T-cell (primary cell): ENCODE results near the gene C22orf39. TPM values are rescaled to one million over a fixed set of nuclear protein-coding genes. Genes with fewer than 3 reads are reported as not detected.
"Not testable (repeated sequence)": the region's sequence is repeated elsewhere in the genome, so short reads cannot be mapped to it uniquely, and the experiment has no call there.

Experiments
- ATAC-seq, 4 experiments: fragments of 200-7000 bp in 3 of 4; fragments of 150-1000 bp in 1 of 4; cut with Tn5 transposase; replicated peaks in 1 of 4; 1 replicate in 3 of 4; 2 replicates in 1 of 4; pipeline ENCODE4 v1.10.0; 2021; ENCODE audit warnings: moderate library complexity in 3 of 4, mild to moderate bottlenecking in 2 of 4, moderate number of reproducible peaks in 1 of 4
- CTCF ChIA-PET, 2 donors: fragments of 300-600 bp; sonication (Branson Sonifier 250); formaldehyde crosslinking; loops; one replicate each; lab custom pipeline; 2022; ENCODE audit warnings: antibody characterized with exemption in 2 of 2; lab: Charles Lee
- POLR2A ChIA-PET, 2 donors: fragments of 300-600 bp; sonication (Branson Sonifier 250); formaldehyde crosslinking; loops; one replicate each; lab custom pipeline; 2022; ENCODE audit warnings: antibody characterized with exemption in 2 of 2; lab: Charles Lee
- DNase-seq, 35 experiments: peaks; one replicate each; pipeline versions ENCODE4 v3.0.0 to v3.0.0-alpha.2; 2013 to 2023
- H3K27ac ChIP-seq: one replicate; pipeline ENCODE4 v1.5.1; 2013; ENCODE audit warnings: low read length
- H3K27me3 ChIP-seq, 2 experiments: replicated peaks in 1 of 2; 1 replicate in 1 of 2; 2 replicates in 1 of 2; pipeline versions ENCODE4 v1.6.1 to v1.7.0; 2013; ENCODE audit warnings: low read length in 1 of 2, mixed read lengths in 1 of 2; ENCODE audit not compliant: control insufficient read depth in 2 of 2, insufficient read depth in 2 of 2; ENCODE audit errors: extremely low read depth in 1 of 2
- H3K36me3 ChIP-seq, 2 donors: 1 replicate in 1 of 2; 2 replicates in 1 of 2; pipeline versions ENCODE4 v1.6.1 to v1.7.0; 2013; ENCODE audit warnings: low read length in 1 of 2; ENCODE audit not compliant: control insufficient read depth in 2 of 2, insufficient read depth in 1 of 2; ENCODE audit errors: extremely low read depth in 1 of 2
- H3K4me1 ChIP-seq, 2 experiments: 1 replicate in 1 of 2; 2 replicates in 1 of 2; pipeline versions ENCODE4 v1.6.1 to v1.7.0; 2013; ENCODE audit warnings: low read length in 2 of 2, mixed read lengths in 1 of 2; ENCODE audit not compliant: insufficient read depth in 2 of 2, control insufficient read depth in 1 of 2; ENCODE audit errors: extremely low read depth in 1 of 2
- H3K4me3 ChIP-seq, 2 donors: 1 replicate in 1 of 2; 2 replicates in 1 of 2; pipeline versions ENCODE4 v1.5.1 to v1.7.0; 2013; ENCODE audit warnings: mild to moderate bottlenecking in 2 of 2, low read length in 1 of 2, moderate library complexity in 1 of 2; ENCODE audit not compliant: control insufficient read depth in 1 of 2; ENCODE audit errors: extremely low read depth in 1 of 2
- H3K9me3 ChIP-seq: 2 replicates; pipeline ENCODE4 v1.7.0; 2013
- H3K27ac Mint-ChIP-seq, 2 donors: one replicate each; pipeline ENCODE4 v1.8.0; 2020 to 2021; ENCODE audit warnings: mild to moderate bottlenecking in 2 of 2, mixed read lengths in 2 of 2
- H3K27me3 Mint-ChIP-seq, 2 donors: one replicate each; pipeline ENCODE4 v1.8.0; 2021 to 2022; ENCODE audit warnings: mixed read lengths in 2 of 2
- H3K36me3 Mint-ChIP-seq: one replicate; pipeline ENCODE4 v1.8.0; 2021; ENCODE audit warnings: mixed read lengths
- H3K4me1 Mint-ChIP-seq, 3 donors: one replicate each; pipeline ENCODE4 v1.8.0; 2020 to 2022; ENCODE audit warnings: mixed read lengths in 3 of 3, mild to moderate bottlenecking in 1 of 3
- H3K4me3 Mint-ChIP-seq, 3 donors: one replicate each; pipeline ENCODE4 v1.8.0; 2020 to 2022; ENCODE audit warnings: mild to moderate bottlenecking in 3 of 3, mixed read lengths in 3 of 3, moderate library complexity in 3 of 3
- H3K9me3 Mint-ChIP-seq, 3 donors: one replicate each; pipeline ENCODE4 v1.8.0; 2020 to 2022; ENCODE audit warnings: mixed read lengths in 3 of 3
- WGBS: methylation state at CpG from one replicate; pipeline ENCODE4 v1.1.5; 2013; ENCODE audit warnings: missing lambda C conversion rate; ENCODE audit not compliant: insufficient coverage; 5-methylcytosine and 5-hydroxymethylcytosine counted together
- total RNA-seq, 35 experiments: library from RNA in 6 of 35; stranded (reverse) in 6 of 35; fragments of 120-200 nt in 1 of 35; gene quantifications; one replicate each; pipeline versions ENCODE4 v1.2.1 to v1.2.4 and lab custom pipeline; 2013 to 2026

C22orf39 gene
- total RNA-seq, 5 donors from 2014 or later (not counting 1 experiment from before 2014, with no cell fraction given) = 34.5 to 41.3 (median 40.9) TPM

- Mint-ChIP-seq H3K4me3 (peak overlapping the region; percentile 89 to 95 (median 90)), H3K4me1 (peaks cover 50 to 62% (median 53%) of the 10 kb centered on the region in 3 donors), H3K27ac (peak overlapping the region; percentile 90 to 94), H3K9me3 (no peaks in the 10 kb centered on the region), H3K27me3 (no peaks in the 10 kb centered on the region), H3K36me3 (peaks cover 20% of the 10 kb centered on the region)
- Histone ChIP-seq H3K9me3 (no peaks in the 10 kb centered on the region), H3K27ac (peak overlapping the region; percentile 71), H3K36me3 (peaks cover 3 to 25% of the 10 kb centered on the region in 2 donors), H3K4me3 (peak overlapping the region; percentile 78 to 84), H3K27me3 (no peaks in the 10 kb centered on the region), H3K4me1 (peaks cover 0 to 37% of the 10 kb centered on the region in 2 experiments)
- DNase-seq (no peak), ATAC-seq (no peak)
- ChIA-PET POLR2A (no interaction called here), CTCF (no interaction called here)
- 19% methylated on average over 14 of the region's 22 CpGs for WGBS
Measured at GRCh38 chr22:19446603-19447329, 745 bp downstream of the C22orf39 start.

GRCh38 chr22:19445279-19445982 lies 2.1 kb downstream of the C22orf39 start:
- not testable (repeated sequence) for H3K9me3 Mint-ChIP-seq, H3K9me3 ChIP-seq, H3K27me3 ChIP-seq, H3K27ac ChIP-seq, ATAC-seq, H3K4me3 ChIP-seq, H3K27me3 Mint-ChIP-seq, DNase-seq
- Mint-ChIP-seq H3K4me3 (peak overlapping the region; percentile 8 to 44 (median 14)), H3K4me1 (peaks cover 50 to 72% (median 53%) of the 10 kb centered on the region in 3 donors), H3K36me3 (peaks cover 22% of the 10 kb centered on the region), H3K27ac (peak overlapping the region; percentile 32 to 83)
- 94% methylated on average over 6 of the region's 9 CpGs for WGBS
- POLR2A ChIA-PET = interaction anchor here in 1 of 2 donors (0.6 to 1.1 kb wide), 2 partner anchors 12 to 18 kb away, joined by 3 read pairs; no protein-coding TSS in a partner anchor
- peaks cover 3 to 21% of the 10 kb centered on the region in 2 donors for H3K36me3 ChIP-seq
- CTCF ChIA-PET = interaction anchor here in 1 of 2 donors (0.5 to 1.5 kb wide), 3 partner anchors 24 to 327 kb away, joined by 3 to 7 read pairs (median 5); partner anchors contain the start of gene UFD1
- H3K4me1 ChIP-seq = peaks cover 0 to 37% of the 10 kb centered on the region in 2 experiments

- ATAC-seq (no peak), DNase-seq (no peak)
- 83% methylated on average over 7 of the region's 7 CpGs for WGBS
- H3K4me1 ChIP-seq = peaks cover 0 to 30% of the 10 kb centered on the region in 2 experiments
- Mint-ChIP-seq H3K9me3 (no peaks in the 10 kb centered on the region), H3K27ac (no peak overlapping the region), H3K27me3 (no peaks in the 10 kb centered on the region), H3K4me3 (no peak overlapping the region), H3K4me1 (peaks cover 44 to 67% (median 45%) of the 10 kb centered on the region in 3 donors), H3K36me3 (peaks cover 22% of the 10 kb centered on the region)
- ChIA-PET CTCF (no interaction called here), POLR2A (interaction anchor here (0.7 to 0.8 kb wide), 2 partner anchors 23 to 147 kb away, joined by 3 read pairs; no protein-coding TSS in a partner anchor)
- H3K9me3 ChIP-seq = no peaks in the 10 kb centered on the region
- H3K27ac ChIP-seq = no peak overlapping the region
- no peaks in the 10 kb centered on the region for H3K27me3 ChIP-seq
- H3K36me3 ChIP-seq = peaks cover 0 to 21% of the 10 kb centered on the region in 2 donors
- H3K4me3 ChIP-seq = no peak overlapping the region
Measured at GRCh38 chr22:19443544-19444211, 3.8 kb downstream of the C22orf39 start.

GRCh38 chr22:19442166-19442565 lies 5.3 kb downstream of the C22orf39 start:
- no peak overlapping the region for H3K4me3 Mint-ChIP-seq
- POLR2A ChIA-PET = no interaction called here
- CTCF ChIA-PET = no interaction called here

GRCh38 chr22:19440411-19441195 lies 6.9 kb downstream of the C22orf39 start:
- POLR2A ChIA-PET = interaction anchor here in 1 of 2 donors (1.0 kb wide), 1 partner anchor 22 kb away, joined by 7 read pairs; no protein-coding TSS in a partner anchor
- peaks cover 24 to 46% (median 25%) of the 10 kb centered on the region in 3 donors for H3K4me1 Mint-ChIP-seq
- Histone ChIP-seq H3K9me3 (no peaks in the 10 kb centered on the region), H3K36me3 (peaks cover 0 to 21% of the 10 kb centered on the region in 2 donors), H3K4me1 (peaks cover 0 to 8% of the 10 kb centered on the region in 2 experiments), H3K4me3 (no peak overlapping the region), H3K27ac (no peak overlapping the region), H3K27me3 (no peaks in the 10 kb centered on the region)
- ATAC-seq (no peak), DNase-seq (no peak)
- no peaks in the 10 kb centered on the region for H3K27me3 Mint-ChIP-seq
- H3K36me3 Mint-ChIP-seq = peaks cover 29% of the 10 kb centered on the region
- H3K9me3 Mint-ChIP-seq = no peaks in the 10 kb centered on the region
- H3K27ac Mint-ChIP-seq = peak overlapping the region in 1 of 2 donors; percentile 46
- no peak overlapping the region for H3K4me3 Mint-ChIP-seq
- WGBS = 94% methylated on average over 5 of the region's 8 CpGs
- CTCF ChIA-PET = no interaction called here

More at GRCh38 chr22:19442166-19442565, 5.3 kb downstream of the C22orf39 start:
- ATAC-seq = no peak
- no peak for DNase-seq
- Histone ChIP-seq H3K4me3 (no peak overlapping the region), H3K4me1 (peaks cover 0 to 21% of the 10 kb centered on the region in 2 experiments), H3K9me3 (no peaks in the 10 kb centered on the region), H3K27me3 (no peaks in the 10 kb centered on the region), H3K36me3 (peaks cover 0 to 21% of the 10 kb centered on the region in 2 donors), H3K27ac (no peak overlapping the region)
- Mint-ChIP-seq H3K36me3 (peaks cover 26% of the 10 kb centered on the region), H3K9me3 (no peaks in the 10 kb centered on the region), H3K27ac (no peak overlapping the region), H3K27me3 (no peaks in the 10 kb centered on the region), H3K4me1 (peaks cover 35 to 56% (median 37%) of the 10 kb centered on the region in 3 donors)
- 100% methylated on average over 2 of the region's 2 CpGs for WGBS
